ENCODE results near the gene HIGD1C.

- TF ChIP-seq CTCF (IDR thresholded peaks at IDR 0.05) (no peak), EP300 (IDR thresholded peaks at IDR 0.05) (no peak)
Measured at GRCh38 chr12:50990147-50990727, 37.9 kb downstream of the HIGD1C start.
